Measurements from ENCODE around the gene TMEM82. TPM values are rescaled to one million over a fixed set of nuclear protein-coding genes. Genes with fewer than 3 reads are reported as not detected.

The TMEM82 gene
- total and polyA plus RNA-seq, 4 donors = not detected

- H3K4me3 ChIP-seq = no peak overlapping the region
- H3K27me3 ChIP-seq (ENCODE audit: control insufficient read depth in 3 of 3, insufficient read depth in 3 of 3, low read length in 2 of 3) = no peaks in the 10 kb centered on the region
- 96% methylated on average over 16 of the region's 16 CpGs for WGBS, 2 donors
- no peaks in the 10 kb centered on the region for H3K9me3 ChIP-seq (ENCODE audit: control insufficient read depth in 4 of 4, insufficient read depth in 3 of 4, low read length in 3 of 4)
- no peak for ATAC-seq (ENCODE audit: insufficient read depth, low FRiP score)
- TF ChIP-seq, protein P1, sequence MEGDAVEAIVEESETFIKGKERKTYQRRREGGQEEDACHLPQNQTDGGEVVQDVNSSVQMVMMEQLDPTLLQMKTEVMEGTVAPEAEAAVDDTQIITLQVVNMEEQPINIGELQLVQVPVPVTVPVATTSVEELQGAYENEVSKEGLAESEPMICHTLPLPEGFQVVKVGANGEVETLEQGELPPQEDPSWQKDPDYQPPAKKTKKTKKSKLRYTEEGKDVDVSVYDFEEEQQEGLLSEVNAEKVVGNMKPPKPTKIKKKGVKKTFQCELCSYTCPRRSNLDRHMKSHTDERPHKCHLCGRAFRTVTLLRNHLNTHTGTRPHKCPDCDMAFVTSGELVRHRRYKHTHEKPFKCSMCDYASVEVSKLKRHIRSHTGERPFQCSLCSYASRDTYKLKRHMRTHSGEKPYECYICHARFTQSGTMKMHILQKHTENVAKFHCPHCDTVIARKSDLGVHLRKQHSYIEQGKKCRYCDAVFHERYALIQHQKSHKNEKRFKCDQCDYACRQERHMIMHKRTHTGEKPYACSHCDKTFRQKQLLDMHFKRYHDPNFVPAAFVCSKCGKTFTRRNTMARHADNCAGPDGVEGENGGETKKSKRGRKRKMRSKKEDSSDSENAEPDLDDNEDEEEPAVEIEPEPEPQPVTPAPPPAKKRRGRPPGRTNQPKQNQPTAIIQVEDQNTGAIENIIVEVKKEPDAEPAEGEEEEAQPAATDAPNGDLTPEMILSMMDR (IDR thresholded peaks at IDR 0.05; ENCODE audit: control extremely low read depth, extremely low read depth) = no peak
- peaks cover 0 to 8% (median 0%) of the 10 kb centered on the region in 5 donors for H3K4me1 ChIP-seq (ENCODE audit: control insufficient read depth in 5 of 5, insufficient read depth in 5 of 5, low read length in 5 of 5)
- H3K36me3 ChIP-seq (ENCODE audit: control insufficient read depth in 4 of 4, insufficient read depth in 4 of 4, low read length in 4 of 4) = peaks cover 8 to 81% (median 25%) of the 10 kb centered on the region in 4 donors
- H3K27ac ChIP-seq (ENCODE audit: low read depth in 1 of 2, low read length in 1 of 2) = no peak overlapping the region
- no peak overlapping the region for H3K9ac ChIP-seq (ENCODE audit: insufficient read depth in 1 of 2, low read length in 2 of 2)
- DNase-seq = peak in 1 of 3 donors; percentile 9
Observed at GRCh38 chr1:15730936-15731335, 11.4 kb upstream of the TMEM82 start.

- DNase-seq (peak in 1 of 3 donors; percentile 12), ATAC-seq (ENCODE audit: insufficient read depth, low FRiP score) (no peak)
- peaks cover 6 to 71% (median 19%) of the 10 kb centered on the region in 4 donors for H3K36me3 ChIP-seq (ENCODE audit: control insufficient read depth in 4 of 4, insufficient read depth in 4 of 4, low read length in 4 of 4)
- TF ChIP-seq, protein P1 (IDR thresholded peaks at IDR 0.05; ENCODE audit: control extremely low read depth, extremely low read depth) = no peak
- H3K27ac ChIP-seq (ENCODE audit: low read depth in 1 of 2, low read length in 1 of 2) = no peak overlapping the region
- no peak overlapping the region for H3K4me3 ChIP-seq
- H3K9ac ChIP-seq (ENCODE audit: insufficient read depth in 1 of 2, low read length in 2 of 2) = no peak overlapping the region
- no peaks in the 10 kb centered on the region for H3K27me3 ChIP-seq (ENCODE audit: control insufficient read depth in 3 of 3, insufficient read depth in 3 of 3, low read length in 2 of 3)
- WGBS, 2 donors = 94% methylated on average over 39 of the region's 39 CpGs
- H3K9me3 ChIP-seq (ENCODE audit: control insufficient read depth in 4 of 4, insufficient read depth in 3 of 4, low read length in 3 of 4) = no peaks in the 10 kb centered on the region
- peaks cover 0 to 10% (median 8%) of the 10 kb centered on the region in 5 donors for H3K4me1 ChIP-seq (ENCODE audit: control insufficient read depth in 5 of 5, insufficient read depth in 5 of 5, low read length in 5 of 5)
Observed at GRCh38 chr1:15731735-15732685, 10.3 kb upstream of the TMEM82 start.

- peaks cover 0 to 14% (median 7%) of the 10 kb centered on the region in 5 donors for H3K4me1 ChIP-seq (ENCODE audit: control insufficient read depth in 5 of 5, insufficient read depth in 5 of 5, low read length in 5 of 5)
- TF ChIP-seq, protein P1 (IDR thresholded peaks at IDR 0.05; ENCODE audit: control extremely low read depth, extremely low read depth) = no peak
- peaks cover 4 to 64% (median 17%) of the 10 kb centered on the region in 4 donors for H3K36me3 ChIP-seq (ENCODE audit: control insufficient read depth in 4 of 4, insufficient read depth in 4 of 4, low read length in 4 of 4)
- ATAC-seq (ENCODE audit: insufficient read depth, low FRiP score) (no peak), DNase-seq (peak in 1 of 3 donors; percentile 8)
- 71 to 93% methylated on average over 7 of the region's 7 CpGs for WGBS, 2 donors
- H3K27me3 ChIP-seq (ENCODE audit: control insufficient read depth in 3 of 3, insufficient read depth in 3 of 3, low read length in 2 of 3) = no peaks in the 10 kb centered on the region
- no peak overlapping the region for H3K4me3 ChIP-seq
- H3K9me3 ChIP-seq (ENCODE audit: control insufficient read depth in 4 of 4, insufficient read depth in 3 of 4, low read length in 3 of 4) = no peaks in the 10 kb centered on the region
- H3K27ac ChIP-seq (ENCODE audit: low read depth in 1 of 2, low read length in 1 of 2) = no peak overlapping the region
- H3K9ac ChIP-seq (ENCODE audit: insufficient read depth in 1 of 2, low read length in 2 of 2) = no peak overlapping the region
Observed at GRCh38 chr1:15732686-15733081, 9.6 kb upstream of the TMEM82 start.
